A549 (cell line): ENCODE measurements around the gene PRKCZ. TPM values are rescaled to one million over a fixed set of nuclear protein-coding genes. Genes with fewer than 3 reads are reported as not detected.

Experiments used
- ATAC-seq, 2 experiments: fragments of 200-7000 bp in 1 of 2; fragments of >200 bp in 1 of 2; cut with Nextera tagmentation in 1 of 2; cut with Tn5 transposase in 1 of 2; 3 replicates each; pipeline versions ENCODE4 v1.8.0 to v1.9.1; 2018 to 2020; ENCODE audit warnings: mild to moderate bottlenecking in 1 of 2, moderate library complexity in 1 of 2
- CTCF ChIA-PET: fragments of 300-600 bp; sonication (Branson Sonifier 250); formaldehyde crosslinking; extraction: SDS; loops from one replicate; lab custom pipeline; 2021; ENCODE audit warnings: antibody characterized with exemption, inconsistent platforms; lab: Yijun Ruan, JAX
- POLR2A ChIA-PET: fragments of 350-600 bp; formaldehyde crosslinking; extraction: SDS; loops from one replicate; lab custom pipeline; 2021; ENCODE audit warnings: antibody characterized with exemption, inconsistent platforms; lab: Yijun Ruan, JAX
- DNase-seq, 2 experiments: peaks; one replicate each; pipeline versions ENCODE4 v3.0.0 to v3.0.0-alpha.2; 2011 to 2016; ENCODE audit warnings: low read depth in 1 of 2, low spot score in 1 of 2
- FAIRE-seq: peaks from 2 replicates; lab custom pipeline; 2011; peaks lifted over from hg19 to GRCh38; lab: Jason Lieb, UNC
- H3K27ac ChIP-seq, 2 experiments: fragments of >200 bp; sonication (Bioruptor Twin); formaldehyde crosslinking; 3 replicates each; pipeline ENCODE4 v1.5.1; 2016 to 2017
- H3K4me1 ChIP-seq: fragments of >200 bp; sonication (Bioruptor Twin); formaldehyde crosslinking; 3 replicates; pipeline ENCODE4 v1.6.1; 2016
- H3K4me2 ChIP-seq: fragments of >200 bp; sonication (Bioruptor Twin); formaldehyde crosslinking; 3 replicates; pipeline ENCODE4 v1.6.1; 2016
- H3K4me3 ChIP-seq: fragments of >200 bp; sonication (Bioruptor Twin); formaldehyde crosslinking; 3 replicates; pipeline ENCODE4 v1.5.1; 2016
- H3K9me3 ChIP-seq: fragments of >200 bp; sonication (Bioruptor Twin); formaldehyde crosslinking; 3 replicates; pipeline ENCODE4 v1.6.1; 2016
- BCL3 ChIP-seq: fragments of >200 bp; sonication (Bioruptor Twin); formaldehyde crosslinking; IDR thresholded peaks from 3 replicates; pipeline ENCODE4 v1.6.1; 2016
- CBX2 ChIP-seq: fragments of 200-600 bp; sonication (generic); IDR thresholded peaks from 2 replicates; pipeline ENCODE4 v1.6.1; 2016; ENCODE audit warnings: low read depth, mild to moderate bottlenecking, borderline replicate concordance
- CEBPB ChIP-seq, 2 experiments: fragments of >200 bp in 1 of 2; sonication (Bioruptor Twin) in 1 of 2; formaldehyde crosslinking in 1 of 2; IDR thresholded peaks; 2 replicates each; pipeline ENCODE4 v1.6.1; 2012 to 2016
- CHD2 ChIP-seq: fragments of 150-350 bp; IDR thresholded peaks from 2 replicates; pipeline ENCODE4 v1.6.1; 2014; ENCODE audit warnings: low read length; ENCODE audit not compliant: partially characterized antibody
- CHD4 ChIP-seq: fragments of 200-600 bp; sonication (generic); IDR thresholded peaks from 2 replicates; pipeline ENCODE4 v1.6.1; 2016; ENCODE audit warnings: antibody characterized with exemption, mild to moderate bottlenecking, borderline replicate concordance
- CTCF ChIP-seq: fragments of >200 bp; sonication (Bioruptor Twin); formaldehyde crosslinking; IDR thresholded peaks from 3 replicates; pipeline ENCODE4 v1.5.1; 2016
- EHF ChIP-seq: fragments of 250-450 bp; sonication (Bioruptor Pico); IDR thresholded peaks from 2 replicates; pipeline ENCODE4 v1.5.0; 2020; ENCODE audit warnings: mild to moderate bottlenecking
- EHMT2 ChIP-seq: fragments of 200-600 bp; sonication (generic); IDR thresholded peaks from 2 replicates; pipeline ENCODE4 v1.6.1; 2016; ENCODE audit warnings: antibody characterized with exemption, low read depth, mild to moderate bottlenecking, moderate library complexity
- ELK1 ChIP-seq: fragments of 150-350 bp; IDR thresholded peaks from 2 replicates; pipeline ENCODE4 v1.6.1; 2014; ENCODE audit warnings: low read depth, mild to moderate bottlenecking, low read length
- FOSB ChIP-seq: fragments of 250-450 bp; sonication (Bioruptor Pico); IDR thresholded peaks from 2 replicates; pipeline ENCODE4 v1.5.0; 2020; ENCODE audit warnings: mild to moderate bottlenecking, moderate library complexity
- FOXS1 ChIP-seq: fragments of 250-450 bp; sonication (Bioruptor Pico); IDR thresholded peaks from 2 replicates; pipeline ENCODE4 v1.5.0; 2020; ENCODE audit warnings: mild to moderate bottlenecking, moderate library complexity
- HES2 ChIP-seq: fragments of >200 bp; sonication (Bioruptor Twin); formaldehyde crosslinking; IDR thresholded peaks from 2 replicates; pipeline ENCODE4 v1.6.1; 2016
- HOXB13 ChIP-seq: fragments of 250-450 bp; sonication (Bioruptor Pico); IDR thresholded peaks from 2 replicates; pipeline ENCODE4 v1.5.0; 2020; ENCODE audit warnings: low read depth, mild to moderate bottlenecking, moderate library complexity
- JUNB ChIP-seq: fragments of >200 bp; sonication (Bioruptor Twin); formaldehyde crosslinking; IDR thresholded peaks from 2 replicates; pipeline ENCODE4 v1.6.1; 2016
- KDM1A ChIP-seq: fragments of 200-600 bp; sonication (generic); IDR thresholded peaks from 2 replicates; pipeline ENCODE4 v1.6.1; 2016; ENCODE audit warnings: low read depth, mild to moderate bottlenecking
- KDM5A ChIP-seq: fragments of 200-600 bp; sonication (generic); IDR thresholded peaks from 2 replicates; pipeline ENCODE4 v1.6.1; 2016; ENCODE audit warnings: antibody characterized with exemption, mild to moderate bottlenecking
- MAFK ChIP-seq: fragments of 450-650 bp; IDR thresholded peaks from 2 replicates; pipeline ENCODE4 v1.6.1; 2014; ENCODE audit not compliant: partially characterized antibody
- MYC ChIP-seq: IDR thresholded peaks from 2 replicates; pipeline ENCODE4 v1.6.1; 2012; ENCODE audit warnings: mild to moderate bottlenecking, inconsistent platforms, low read length, improper control_type of control experiment, borderline replicate concordance
- NR3C1 ChIP-seq: fragments of >200 bp; sonication (Bioruptor Twin); formaldehyde crosslinking; IDR thresholded peaks from 3 replicates; pipeline ENCODE4 v1.6.1; 2017
- POLR2AphosphoS2 ChIP-seq: conservative IDR thresholded peaks from 2 replicates; pipeline ENCODE4 v1.6.1; 2012; ENCODE audit warnings: low read length, improper control_type of control experiment, inconsistent platforms
- RCOR1 ChIP-seq: fragments of 150-350 bp; IDR thresholded peaks from 2 replicates; pipeline ENCODE4 v1.6.1; 2014; ENCODE audit warnings: antibody characterized with exemption, low read length, low read depth
- RFX5 ChIP-seq: fragments of 450-650 bp; IDR thresholded peaks from 2 replicates; pipeline ENCODE4 v1.7.1; 2014; ENCODE audit warnings: antibody characterized with exemption, mild to moderate bottlenecking, moderate library complexity
- SREBF2 ChIP-seq: fragments of 450-650 bp; IDR thresholded peaks from 2 replicates; pipeline ENCODE4 v1.6.1; 2014; ENCODE audit warnings: mild to moderate bottlenecking, moderate library complexity
- ZC3H11A ChIP-seq: fragments of 450-650 bp; IDR thresholded peaks from 2 replicates; pipeline ENCODE4 v1.6.1; 2014; ENCODE audit warnings: antibody characterized with exemption, mild to moderate bottlenecking
- WGBS: methylation state at CpG from one replicate; pipeline ENCODE4 v1.1.6; 2017; ENCODE audit errors: missing lambda C conversion rate; 5-methylcytosine and 5-hydroxymethylcytosine counted together
- polyA plus RNA-seq, 4 experiments: library from polyadenylated mRNA; depleted of rRNA in 3 of 4; stranded (reverse); fragments of >200 nt; fragmentation: RNase III in 1 of 4; extraction: RNeasy Plus Mini Kit Qiagen cat#74134 plus additional on column Dnase treatment in 1 of 4; gene quantifications; 2 replicates in 3 of 4; 3 replicates in 1 of 4; pipeline ENCODE4 v1.2.3, GENCODE V29; 2011 to 2017

PRKCZ gene
- polyA plus RNA-seq, 2 of the 4 experiments (the other 2 are of a cell fraction) = 9.5 to 9.8 TPM

GRCh38 chr1:2097386-2098300, 47.4 kb downstream of the PRKCZ start:
- Histone ChIP-seq H3K4me2 (no peak overlapping the region), H3K27ac (no peak overlapping the region)
- TF ChIP-seq CTCF = no peak
- no peak for TF ChIP-seq CBX2
- TF ChIP-seq, all 56 proteins: peak for 0
- CTCF ChIA-PET = interaction anchor here (1.1 to 1.2 kb wide), 2 partner anchors 9 to 52 kb away, joined by 3 read pairs; no protein-coding TSS in a partner anchor
- Histone ChIP-seq H3K9me3 (0 out of 3 replicates have a peak, but pooled peaks cover 3% of the 10 kb centered on the region), H3K4me1 (no peaks in the 10 kb centered on the region), H3K4me3 (no peak overlapping the region)
- 93% methylated on average over 13 of the region's 26 CpGs for WGBS
- DNase-seq (no peak), FAIRE-seq (no peak), ATAC-seq (no peak)
- POLR2A ChIA-PET = no interaction called here

- Histone ChIP-seq H3K4me2 (no peak overlapping the region), H3K4me3 (no peak overlapping the region), H3K4me1 (no peaks in the 10 kb centered on the region), H3K27ac (no peak overlapping the region), H3K9me3 (0 out of 3 replicates have a peak, but pooled peaks cover 3% of the 10 kb centered on the region)
- 82% methylated on average over 6 of the region's 11 CpGs for WGBS
- TF ChIP-seq POLR2AphosphoS2 (no peak), RFX5 (no peak), SREBF2 (no peak), CTCF (no peak), FOXS1 (CRISPR knock-in tag) (no peak), FOSB (CRISPR knock-in tag) (no peak), MYC (no peak), HES2 (no peak), CEBPB (IDR thresholded peaks at IDR 0.05) (no peak), KDM5A (no peak)
- POLR2A ChIA-PET = no interaction called here
- no peak for DNase-seq
- no peak for FAIRE-seq
- CTCF ChIA-PET = interaction anchor here (1.1 kb wide), 1 partner anchor 10 kb away, joined by 3 read pairs; no protein-coding TSS in a partner anchor
- no peak for ATAC-seq
Observed at GRCh38 chr1:2098301-2098698, 48.1 kb downstream of the PRKCZ start.

- H3K4me3 ChIP-seq = no peak overlapping the region
- ChIA-PET POLR2A (no interaction called here), CTCF (no interaction called here)
- no peak overlapping the region for H3K4me2 ChIP-seq
- H3K4me1 ChIP-seq = no peaks in the 10 kb centered on the region
- H3K27ac ChIP-seq = no peak overlapping the region
- whole genome bisulfite sequencing = 92% methylated on average over 24 of the region's 35 CpGs
- 0 out of 3 replicates have a peak, but pooled peaks cover 3% of the 10 kb centered on the region for H3K9me3 ChIP-seq
- DNase-seq = no peak
- no peak for ATAC-seq
- FAIRE-seq = no peak
- TF ChIP-seq JUNB (no peak), RCOR1 (no peak), KDM1A (no peak), EHMT2 (no peak), EHF (CRISPR knock-in tag) (no peak), ZC3H11A (no peak), CHD2 (no peak), FOSB (CRISPR knock-in tag) (no peak), BCL3 (no peak), HOXB13 (CRISPR knock-in tag) (no peak), NR3C1 (no peak), ELK1 (no peak), CBX2 (no peak), CHD4 (no peak), MAFK (no peak)
Observed at GRCh38 chr1:2098839-2099785, 48.9 kb downstream of the PRKCZ start.
